ENCODE measurements around the gene WDR55. TPM values are rescaled to one million over a fixed set of nuclear protein-coding genes. Genes with fewer than 3 reads are reported as not detected.
"Not testable (repeated sequence)": the region's sequence is repeated elsewhere in the genome, so short reads cannot be mapped to it uniquely, and the experiment has no call there.

Gene WDR55
- polyA plus RNA-seq, 1 donor: 19.9 TPM

DNA sequence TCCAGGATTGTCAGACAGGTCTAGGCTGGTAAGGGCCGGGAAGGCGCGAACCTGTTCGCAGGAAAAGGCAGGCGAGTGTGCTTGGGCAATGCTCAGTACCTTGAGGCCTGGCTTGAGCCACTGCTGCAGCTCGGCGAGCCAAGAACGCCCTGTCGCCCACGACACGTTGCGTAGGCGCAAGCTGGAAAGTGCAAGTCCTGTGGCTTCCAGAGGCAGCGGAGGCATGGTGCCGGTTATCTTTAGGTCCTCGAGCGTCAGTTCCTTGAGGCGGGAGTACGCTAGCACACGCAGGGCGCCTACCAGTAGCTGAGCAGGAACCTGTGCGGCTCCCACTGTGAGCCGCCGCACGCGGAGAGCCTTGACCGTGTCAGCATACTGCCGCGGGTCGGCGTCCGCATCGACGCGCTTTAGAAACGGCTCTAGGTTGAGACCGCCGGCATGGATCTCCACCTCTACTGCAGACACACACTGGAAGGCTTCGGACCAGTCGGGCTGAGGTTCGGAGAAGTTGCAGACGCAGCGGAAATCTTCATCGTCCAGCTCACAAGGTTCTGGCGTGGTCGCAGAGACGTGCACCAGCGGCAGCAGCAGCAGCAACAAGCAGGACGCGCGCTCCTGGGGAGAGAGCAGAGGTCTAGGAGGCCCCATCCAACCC is 32.2 kb upstream of the WDR55 start:
- DNase-seq: peak in 1 of 2 donors; percentile 69
- no peaks in the 10 kb centered on the region for H3K36me3 ChIP-seq (ENCODE audit: control insufficient read depth, insufficient read depth, low read length)
- no CpG with 5 or more reads among the region's 51 CpGs for WGBS (ENCODE audit: insufficient coverage, low lambda C conversion rate)
- H3K27ac ChIP-seq (ENCODE audit: low read length): peak overlapping the region; percentile 21
- H3K4me1 ChIP-seq (ENCODE audit: control insufficient read depth, insufficient read depth, low read length): peaks cover 14% of the 10 kb centered on the region
- H3K4me3 ChIP-seq (ENCODE audit: low read length): peak overlapping the region; percentile 50
- peaks cover 32% of the 10 kb centered on the region for H3K27me3 ChIP-seq (ENCODE audit: control insufficient read depth, insufficient read depth, low read length)
- H3K9me3 ChIP-seq (ENCODE audit: control insufficient read depth, low read depth, low read length): peaks cover 4% of the 10 kb centered on the region

DNA sequence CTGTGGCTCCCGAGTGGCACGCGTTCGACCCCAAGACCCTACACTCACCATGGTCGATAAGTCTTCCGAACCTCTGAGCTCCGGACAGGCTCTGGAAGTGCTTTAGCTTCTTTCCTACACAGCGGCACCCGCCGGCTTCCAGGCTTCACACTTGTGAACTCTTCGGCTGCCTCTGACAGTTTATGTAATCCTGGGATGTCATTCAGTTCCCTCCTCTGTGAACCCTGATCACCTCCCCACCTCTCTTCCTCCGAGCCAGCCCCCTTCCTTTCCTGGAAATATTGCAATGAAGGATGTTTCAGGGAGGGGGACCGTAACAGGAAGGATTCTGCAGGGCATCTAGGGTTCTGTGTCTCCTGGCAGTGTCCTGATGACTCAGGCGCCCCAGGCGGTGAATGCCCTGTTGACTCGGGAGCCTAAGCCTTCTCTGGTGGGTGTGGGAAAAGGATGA is 31.7 kb upstream of the WDR55 start, which contains the start of gene CD14:
Gene CD14, minus strand, starts transcription at position 155 of the 451 bp plus-strand sequence. Its CDS starts 104 bp downstream, at position 51.
- Histone ChIP-seq H3K4me1 (ENCODE audit: control insufficient read depth, insufficient read depth, low read length) (peaks cover 16% of the 10 kb centered on the region), H3K9me3 (ENCODE audit: control insufficient read depth, low read depth, low read length) (no peaks in the 10 kb centered on the region), H3K36me3 (ENCODE audit: control insufficient read depth, insufficient read depth, low read length) (no peaks in the 10 kb centered on the region), H3K4me3 (ENCODE audit: low read length) (peak within 1 kb of the TSS; percentile 50), H3K27ac (ENCODE audit: low read length) (peak within 1 kb of the TSS; percentile 21), H3K27me3 (ENCODE audit: control insufficient read depth, insufficient read depth, low read length) (peaks cover 32% of the 10 kb centered on the region)
- DNase-seq: peak in 1 of 2 donors; percentile 42
- no CpG with 5 or more reads among the region's 16 CpGs for WGBS (ENCODE audit: insufficient coverage, low lambda C conversion rate)

GRCh38 chr5:140633501-140633900 is 31.2 kb upstream of the WDR55 start:
- peaks cover 19% of the 10 kb centered on the region for H3K4me1 ChIP-seq (ENCODE audit: control insufficient read depth, insufficient read depth, low read length)
- no peaks in the 10 kb centered on the region for H3K9me3 ChIP-seq (ENCODE audit: control insufficient read depth, low read depth, low read length)
- H3K27me3 ChIP-seq (ENCODE audit: control insufficient read depth, insufficient read depth, low read length): peaks cover 34% of the 10 kb centered on the region
- no peak overlapping the region for H3K4me3 ChIP-seq (ENCODE audit: low read length)
- H3K36me3 ChIP-seq (ENCODE audit: control insufficient read depth, insufficient read depth, low read length): no peaks in the 10 kb centered on the region
- no peak for DNase-seq
- no CpG with 5 or more reads among the region's 2 CpGs for WGBS (ENCODE audit: insufficient coverage, low lambda C conversion rate)
- H3K27ac ChIP-seq (ENCODE audit: low read length): no peak overlapping the region

- Histone ChIP-seq H3K4me1 (ENCODE audit: control insufficient read depth, insufficient read depth, low read length) (peaks cover 23% of the 10 kb centered on the region), H3K27me3 (ENCODE audit: control insufficient read depth, insufficient read depth, low read length) (peaks cover 34% of the 10 kb centered on the region), H3K4me3 (ENCODE audit: low read length) (no peak overlapping the region), H3K9me3 (ENCODE audit: control insufficient read depth, low read depth, low read length) (no peaks in the 10 kb centered on the region), H3K27ac (ENCODE audit: low read length) (no peak overlapping the region), H3K36me3 (ENCODE audit: control insufficient read depth, insufficient read depth, low read length) (no peaks in the 10 kb centered on the region)
- WGBS (ENCODE audit: insufficient coverage, low lambda C conversion rate): 75% methylated on average over 2 of the region's 3 CpGs
- no peak for DNase-seq
These were observed 30.6 kb upstream of the WDR55 start for GRCh38 chr5:140634103-140634502.

- no peak for DNase-seq
- 100% methylated on average over 1 of the region's 8 CpGs for WGBS (ENCODE audit: insufficient coverage, low lambda C conversion rate)
- Histone ChIP-seq H3K27me3 (ENCODE audit: control insufficient read depth, insufficient read depth, low read length) (peaks cover 32% of the 10 kb centered on the region), H3K27ac (ENCODE audit: low read length) (no peak overlapping the region), H3K4me3 (ENCODE audit: low read length) (no peak overlapping the region), H3K36me3 (ENCODE audit: control insufficient read depth, insufficient read depth, low read length) (no peaks in the 10 kb centered on the region), H3K9me3 (ENCODE audit: control insufficient read depth, low read depth, low read length) (no peaks in the 10 kb centered on the region), H3K4me1 (ENCODE audit: control insufficient read depth, insufficient read depth, low read length) (peaks cover 28% of the 10 kb centered on the region)
These were observed 29.1 kb upstream of the WDR55 start for GRCh38 chr5:140635291-140636257.

DNA sequence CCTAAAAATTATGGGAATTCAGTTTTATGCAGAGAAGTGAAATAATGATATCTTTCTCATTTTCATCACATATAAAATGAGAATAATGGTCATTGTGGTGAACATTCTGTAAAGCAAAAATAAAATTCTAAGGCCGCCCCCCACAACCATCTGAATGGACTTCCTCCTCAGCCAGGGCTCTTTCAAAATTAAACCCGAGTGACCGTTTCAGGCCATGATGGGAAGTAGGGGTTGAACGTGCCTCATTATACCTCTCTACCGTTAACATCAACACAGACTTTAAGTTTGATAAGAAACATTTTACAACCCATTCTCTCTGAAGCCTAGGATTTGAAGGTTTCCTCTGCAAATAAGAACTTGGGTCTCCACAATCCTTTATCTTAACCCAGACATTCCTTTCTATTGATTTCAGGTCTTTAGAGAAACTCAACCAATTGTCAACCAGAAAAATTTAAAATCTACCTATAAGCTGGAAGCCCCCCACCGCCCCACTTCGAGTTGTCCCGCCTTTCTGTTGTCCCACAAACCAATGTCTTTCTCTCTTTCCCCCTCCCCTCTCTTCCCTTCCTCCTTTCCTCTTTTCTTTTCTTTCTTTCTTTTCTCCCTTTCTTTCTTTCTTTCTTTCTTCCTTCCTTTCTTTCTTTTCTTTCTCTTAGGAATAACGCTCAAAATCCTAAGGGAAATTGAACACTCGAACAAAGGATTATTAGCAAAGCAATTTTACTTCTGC is 27.2 kb upstream of the WDR55 start:
- H3K36me3 ChIP-seq (ENCODE audit: control insufficient read depth, insufficient read depth, low read length): peaks cover 8% of the 10 kb centered on the region
- DNase-seq: no peak
- peaks cover 19% of the 10 kb centered on the region for H3K4me1 ChIP-seq (ENCODE audit: control insufficient read depth, insufficient read depth, low read length)
- H3K9me3 ChIP-seq (ENCODE audit: control insufficient read depth, low read depth, low read length): no peaks in the 10 kb centered on the region
- no peak overlapping the region for H3K27ac ChIP-seq (ENCODE audit: low read length)
- peaks cover 14% of the 10 kb centered on the region for H3K27me3 ChIP-seq (ENCODE audit: control insufficient read depth, insufficient read depth, low read length)
- no peak overlapping the region for H3K4me3 ChIP-seq (ENCODE audit: low read length)
- WGBS (ENCODE audit: insufficient coverage, low lambda C conversion rate): 57% methylated on average over 4 of the region's 10 CpGs

DNA sequence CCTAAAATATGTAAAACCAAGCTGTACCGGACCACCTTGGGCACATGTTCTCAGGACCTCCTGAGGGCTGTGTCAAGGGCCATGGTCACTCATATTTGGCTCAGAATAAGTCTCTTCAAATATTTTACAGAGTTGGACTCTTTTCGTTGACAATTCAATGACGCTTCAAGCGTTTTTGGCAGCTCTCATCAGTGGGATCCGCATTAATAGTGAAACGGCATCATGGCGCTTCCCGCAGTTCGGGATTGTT is 25.9 kb upstream of the WDR55 start:
- H3K27me3 ChIP-seq (ENCODE audit: control insufficient read depth, insufficient read depth, low read length); H3K9me3 ChIP-seq (ENCODE audit: control insufficient read depth, low read depth, low read length); DNase-seq: not testable (repeated sequence)
- Histone ChIP-seq H3K27ac (ENCODE audit: low read length) (peak overlapping the region; percentile 18), H3K4me3 (ENCODE audit: low read length) (peak overlapping the region; percentile 28), H3K4me1 (ENCODE audit: control insufficient read depth, insufficient read depth, low read length) (peaks cover 15% of the 10 kb centered on the region), H3K36me3 (ENCODE audit: control insufficient read depth, insufficient read depth, low read length) (peaks cover 18% of the 10 kb centered on the region)
- no CpG with 5 or more reads among the region's 9 CpGs for WGBS (ENCODE audit: insufficient coverage, low lambda C conversion rate)

DNA sequence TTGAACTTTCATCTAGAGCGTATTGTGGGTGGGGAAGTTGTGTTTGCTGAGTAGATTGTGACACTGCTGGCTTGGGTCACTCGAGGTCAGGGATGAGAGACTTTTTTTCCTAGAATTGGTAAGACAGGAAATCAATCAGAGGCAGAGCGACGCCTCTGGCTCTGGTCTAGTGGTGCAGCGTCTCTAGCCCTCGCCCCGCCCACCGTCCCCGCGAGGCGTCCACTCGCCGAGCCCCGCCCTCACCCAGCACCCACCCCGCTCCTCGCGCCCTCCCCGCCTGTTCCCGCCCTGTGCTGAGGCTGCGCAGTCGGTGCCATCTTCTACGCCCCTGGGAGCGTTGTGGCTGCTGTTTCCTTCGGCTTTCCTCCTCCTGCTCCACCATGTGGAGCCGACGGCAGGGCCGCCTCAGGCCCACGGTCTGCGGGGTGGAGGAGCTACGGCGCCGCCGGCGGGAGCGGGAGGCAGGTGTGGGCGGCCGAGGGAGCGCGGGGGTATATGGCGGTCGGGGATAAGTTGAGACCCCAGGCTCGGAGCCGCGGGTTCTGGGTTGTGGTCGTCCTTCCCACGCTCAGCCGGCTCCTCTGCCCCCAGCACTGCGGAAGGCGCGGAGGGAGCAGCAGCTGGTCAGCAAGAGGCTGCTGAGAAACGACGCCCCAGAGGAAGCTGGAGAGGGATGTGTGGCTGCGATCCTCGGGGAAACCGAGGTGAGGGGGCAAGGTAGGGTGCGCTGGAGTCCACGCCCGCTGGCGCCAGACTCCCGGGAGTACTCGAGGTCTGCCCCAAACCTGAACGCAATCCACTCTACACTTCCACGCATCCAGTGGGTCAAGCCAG is 25.3 kb upstream of the WDR55 start, which contains the start of gene TMCO6:
Gene TMCO6, plus strand, starts transcription at position 304 of the 834 bp plus-strand sequence. Its CDS starts 77 bp downstream, at position 381.
- H3K4me3 ChIP-seq (ENCODE audit: low read length): peak within 1 kb of the TSS; percentile 73
- H3K4me1 ChIP-seq (ENCODE audit: control insufficient read depth, insufficient read depth, low read length): peaks cover 15% of the 10 kb centered on the region
- no CpG with 5 or more reads among the region's 63 CpGs for WGBS (ENCODE audit: insufficient coverage, low lambda C conversion rate)

DNA sequence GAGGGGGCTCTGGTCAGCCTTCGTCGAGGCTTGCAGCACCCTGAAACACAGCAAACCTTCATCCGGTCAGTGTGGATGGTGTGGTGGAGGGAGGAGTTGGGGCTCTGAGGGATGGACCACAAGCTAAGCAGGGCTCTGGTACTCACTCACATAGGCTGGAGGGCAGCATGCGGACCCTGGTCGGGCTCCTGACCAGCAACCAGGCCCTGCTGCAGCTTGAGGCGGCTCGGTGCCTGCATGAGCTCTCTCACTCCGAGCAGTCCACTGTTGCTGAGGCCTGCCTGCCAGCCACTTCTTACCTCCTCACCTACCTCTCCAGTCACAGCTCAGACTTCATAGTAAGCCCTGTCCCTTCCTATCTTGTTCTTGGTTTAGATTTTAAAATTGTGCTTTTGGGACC is 23.0 kb upstream of the WDR55 start:
- WGBS (ENCODE audit: insufficient coverage, low lambda C conversion rate): no CpG with 5 or more reads among the region's 8 CpGs
- Histone ChIP-seq H3K36me3 (ENCODE audit: control insufficient read depth, insufficient read depth, low read length) (peaks cover 34% of the 10 kb centered on the region), H3K27ac (ENCODE audit: low read length) (no peak overlapping the region), H3K9me3 (ENCODE audit: control insufficient read depth, low read depth, low read length) (no peaks in the 10 kb centered on the region), H3K4me3 (ENCODE audit: low read length) (no peak overlapping the region), H3K4me1 (ENCODE audit: control insufficient read depth, insufficient read depth, low read length) (peaks cover 20% of the 10 kb centered on the region), H3K27me3 (ENCODE audit: control insufficient read depth, insufficient read depth, low read length) (peaks cover 2% of the 10 kb centered on the region)
- DNase-seq: no peak

More for the DNA sequence above, 25.3 kb upstream of the WDR55 start, which contains the start of gene TMCO6:
- peaks cover 24% of the 10 kb centered on the region for H3K36me3 ChIP-seq (ENCODE audit: control insufficient read depth, insufficient read depth, low read length)
- peak; percentile 94 to 96 for DNase-seq
- H3K27ac ChIP-seq (ENCODE audit: low read length): peak within 1 kb of the TSS; percentile 56
- no peaks in the 10 kb centered on the region for H3K9me3 ChIP-seq (ENCODE audit: control insufficient read depth, low read depth, low read length)
- peaks cover 2% of the 10 kb centered on the region for H3K27me3 ChIP-seq (ENCODE audit: control insufficient read depth, insufficient read depth, low read length)
